SK-N-SH treated with all-trans-retinoic acid at 6 μM for 48 hours (cell line): ENCODE data around the gene DPEP2NB.

ENCODE experiments used
- ATAC-seq: fragments of 200-7000 bp; cut with Tn5 transposase; 3 replicates; pipeline ENCODE4 v1.9.1; 2020; ENCODE audit warnings: mild to moderate bottlenecking, moderate library complexity
- ARNTL ChIP-seq: fragments of 450-650 bp; formaldehyde crosslinking; IDR thresholded peaks from 2 replicates; pipeline ENCODE4 v1.5.0; 2020; ENCODE audit warnings: low read depth, mild to moderate bottlenecking, moderate library complexity, borderline replicate concordance
- BACH2 ChIP-seq: fragments of 250-450 bp; sonication (Bioruptor Pico); IDR thresholded peaks from 2 replicates; pipeline ENCODE4 v1.9.0; 2021; ENCODE audit warnings: mild to moderate bottlenecking, borderline replicate concordance
- CSDC2 ChIP-seq: fragments of 250-450 bp; sonication (Bioruptor Pico); IDR thresholded peaks from 2 replicates; pipeline ENCODE4 v1.5.0; 2020; ENCODE audit warnings: mild to moderate bottlenecking, moderate library complexity
- CSRNP3 ChIP-seq: fragments of 250-450 bp; sonication (Bioruptor Pico); IDR thresholded peaks from 2 replicates; pipeline ENCODE4 v1.5.1; 2021; ENCODE audit warnings: mild to moderate bottlenecking, moderate library complexity
- ESRRG ChIP-seq: fragments of 250-450 bp; sonication (Bioruptor Pico); IDR thresholded peaks from 2 replicates; pipeline ENCODE4 v1.6.1; 2021; ENCODE audit warnings: mild to moderate bottlenecking
- GLIS3 ChIP-seq: fragments of 250-450 bp; sonication (Bioruptor Pico); IDR thresholded peaks from 2 replicates; pipeline ENCODE4 v1.5.0; 2020; ENCODE audit warnings: mild to moderate bottlenecking, moderate library complexity
- ISL1 ChIP-seq: fragments of 250-450 bp; sonication (Bioruptor Pico); IDR thresholded peaks from 2 replicates; pipeline ENCODE4 v2.1.2; 2022; ENCODE audit warnings: mild to moderate bottlenecking, moderate library complexity
- OSR1 ChIP-seq: fragments of 250-450 bp; sonication (Bioruptor Pico); IDR thresholded peaks from 2 replicates; pipeline ENCODE4 v1.8.0; 2022; ENCODE audit warnings: moderate library complexity, mild to moderate bottlenecking, inconsistent platforms
- PATZ1 ChIP-seq: fragments of 250-450 bp; sonication (Bioruptor Pico); IDR thresholded peaks from 2 replicates; pipeline ENCODE4 v1.8.0; 2020; ENCODE audit warnings: mild to moderate bottlenecking, moderate library complexity, borderline replicate concordance
- PPARA ChIP-seq: fragments of 250-450 bp; sonication (Bioruptor Pico); IDR thresholded peaks from 2 replicates; pipeline ENCODE4 v1.5.0; 2020; ENCODE audit warnings: mild to moderate bottlenecking, borderline replicate concordance
- RARB ChIP-seq: fragments of 250-450 bp; sonication (Bioruptor Pico); IDR thresholded peaks from 2 replicates; pipeline ENCODE4 v1.8.0; 2021; ENCODE audit warnings: mild to moderate bottlenecking, moderate library complexity
- SNAI2 ChIP-seq: fragments of 250-450 bp; sonication (Bioruptor Pico); IDR thresholded peaks from 2 replicates; pipeline ENCODE4 v1.5.0; 2020; ENCODE audit warnings: mild to moderate bottlenecking, moderate library complexity
- TOX ChIP-seq: fragments of 250-450 bp; sonication (Bioruptor Pico); IDR thresholded peaks from 2 replicates; pipeline ENCODE4 v1.8.0; 2021; ENCODE audit warnings: mild to moderate bottlenecking, moderate library complexity, borderline replicate concordance
- ZC3H10 ChIP-seq: fragments of 250-450 bp; sonication (Bioruptor Pico); IDR thresholded peaks from 2 replicates; pipeline ENCODE4 v1.5.1; 2021; ENCODE audit warnings: mild to moderate bottlenecking, moderate library complexity
- ZFP3 ChIP-seq: fragments of 250-450 bp; sonication (Bioruptor Pico); IDR thresholded peaks from 2 replicates; pipeline ENCODE4 v1.5.0; 2020; ENCODE audit warnings: mild to moderate bottlenecking, moderate library complexity
- ZFP30 ChIP-seq: fragments of 450-650 bp; formaldehyde crosslinking; IDR thresholded peaks from 2 replicates; pipeline ENCODE4 v1.5.0; 2022; ENCODE audit warnings: mild to moderate bottlenecking, moderate library complexity
- ZNF565 ChIP-seq: fragments of 450-650 bp; formaldehyde crosslinking; conservative IDR thresholded peaks from 2 replicates; pipeline ENCODE4 v1.5.0; 2020; ENCODE audit warnings: low read depth, mild to moderate bottlenecking, moderate library complexity
- ZNF70 ChIP-seq: fragments of 450-650 bp; formaldehyde crosslinking; IDR thresholded peaks from 2 replicates; pipeline ENCODE4 v1.5.0; 2020; ENCODE audit warnings: mild to moderate bottlenecking, moderate library complexity
- ZNF8 ChIP-seq: fragments of 450-650 bp; formaldehyde crosslinking; IDR thresholded peaks from 2 replicates; pipeline ENCODE4 v1.5.0; 2020; ENCODE audit warnings: mild to moderate bottlenecking, moderate library complexity
- TF ChIP-seq, protein P1 (sequence below): fragments of 250-450 bp; sonication (Bioruptor Pico); IDR thresholded peaks from 2 replicates; pipeline ENCODE4 v1.8.0; 2021; ENCODE audit warnings: low read depth, mild to moderate bottlenecking, moderate library complexity, borderline replicate concordance
- TF ChIP-seq, protein P2 (sequence below): fragments of 250-450 bp; sonication (Bioruptor Pico); IDR thresholded peaks from 2 replicates; pipeline ENCODE4 v1.5.0; 2020; ENCODE audit warnings: mild to moderate bottlenecking, moderate library complexity

DPEP2NB gene

GRCh38 chr16:68022728-68023537 is 7.2 kb upstream of the DPEP2NB start, which contains the start of the genes DDX28 and DUS2:
TSS of gene DDX28 (minus strand) at chr16:68023232. CDS start at chr16:68023202, 30 bp downstream.
TSS of gene DUS2 (plus strand) at chr16:68023284. CDS start at chr16:68038024, 14,740 bp downstream.
- peak; percentile 94 for ATAC-seq
- TF ChIP-seq PPARA (CRISPR knock-in tag) (no peak), ZNF70 (CRISPR knock-in tag) (no peak), CSRNP3 (CRISPR knock-in tag) (no peak), ZNF565 (CRISPR knock-in tag) (no peak), ESRRG (CRISPR knock-in tag) (no peak), ZFP30 (CRISPR knock-in tag) (no peak), RARB (CRISPR knock-in tag) (no peak), PATZ1 (CRISPR knock-in tag) (no peak), ZFP3 (CRISPR knock-in tag) (no peak; the same call in 1 of the 2 replicates), GLIS3 (CRISPR knock-in tag) (no peak), TOX (CRISPR knock-in tag) (no peak)
- TF ChIP-seq, protein P1, sequence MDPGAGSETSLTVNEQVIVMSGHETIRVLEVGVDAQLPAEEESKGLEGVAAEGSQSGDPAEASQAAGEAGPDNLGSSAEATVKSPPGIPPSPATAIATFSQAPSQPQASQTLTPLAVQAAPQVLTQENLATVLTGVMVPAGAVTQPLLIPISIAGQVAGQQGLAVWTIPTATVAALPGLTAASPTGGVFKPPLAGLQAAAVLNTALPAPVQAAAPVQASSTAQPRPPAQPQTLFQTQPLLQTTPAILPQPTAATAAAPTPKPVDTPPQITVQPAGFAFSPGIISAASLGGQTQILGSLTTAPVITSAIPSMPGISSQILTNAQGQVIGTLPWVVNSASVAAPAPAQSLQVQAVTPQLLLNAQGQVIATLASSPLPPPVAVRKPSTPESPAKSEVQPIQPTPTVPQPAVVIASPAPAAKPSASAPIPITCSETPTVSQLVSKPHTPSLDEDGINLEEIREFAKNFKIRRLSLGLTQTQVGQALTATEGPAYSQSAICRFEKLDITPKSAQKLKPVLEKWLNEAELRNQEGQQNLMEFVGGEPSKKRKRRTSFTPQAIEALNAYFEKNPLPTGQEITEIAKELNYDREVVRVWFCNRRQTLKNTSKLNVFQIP (CRISPR knock-in tag): no peak

GRCh38 chr16:68022278-68022727 is 6.6 kb upstream of the DPEP2NB start:
- ATAC-seq: peak; percentile 19
- TF ChIP-seq ESRRG (CRISPR knock-in tag): no peak
- no peak for TF ChIP-seq GLIS3 (CRISPR knock-in tag)
- no peak for TF ChIP-seq ZC3H10 (CRISPR knock-in tag)
- TF ChIP-seq ISL1 (CRISPR knock-in tag): no peak
- TF ChIP-seq SNAI2: no peak
- TF ChIP-seq BACH2 (CRISPR knock-in tag): no peak
- TF ChIP-seq CSRNP3 (CRISPR knock-in tag): no peak
- no peak for TF ChIP-seq PATZ1 (CRISPR knock-in tag)
- no peak for TF ChIP-seq ZFP3 (CRISPR knock-in tag)
- TF ChIP-seq, protein P1 (CRISPR knock-in tag): no peak
- no peak for TF ChIP-seq CSDC2
- TF ChIP-seq ZNF8: no peak
- TF ChIP-seq ARNTL (CRISPR knock-in tag): no peak
- no peak for TF ChIP-seq OSR1 (CRISPR knock-in tag)
- no peak for TF ChIP-seq ZNF70 (CRISPR knock-in tag)
- no peak for TF ChIP-seq ZNF565 (CRISPR knock-in tag)
- no peak for TF ChIP-seq ZFP30 (CRISPR knock-in tag)
- TF ChIP-seq, protein P2, sequence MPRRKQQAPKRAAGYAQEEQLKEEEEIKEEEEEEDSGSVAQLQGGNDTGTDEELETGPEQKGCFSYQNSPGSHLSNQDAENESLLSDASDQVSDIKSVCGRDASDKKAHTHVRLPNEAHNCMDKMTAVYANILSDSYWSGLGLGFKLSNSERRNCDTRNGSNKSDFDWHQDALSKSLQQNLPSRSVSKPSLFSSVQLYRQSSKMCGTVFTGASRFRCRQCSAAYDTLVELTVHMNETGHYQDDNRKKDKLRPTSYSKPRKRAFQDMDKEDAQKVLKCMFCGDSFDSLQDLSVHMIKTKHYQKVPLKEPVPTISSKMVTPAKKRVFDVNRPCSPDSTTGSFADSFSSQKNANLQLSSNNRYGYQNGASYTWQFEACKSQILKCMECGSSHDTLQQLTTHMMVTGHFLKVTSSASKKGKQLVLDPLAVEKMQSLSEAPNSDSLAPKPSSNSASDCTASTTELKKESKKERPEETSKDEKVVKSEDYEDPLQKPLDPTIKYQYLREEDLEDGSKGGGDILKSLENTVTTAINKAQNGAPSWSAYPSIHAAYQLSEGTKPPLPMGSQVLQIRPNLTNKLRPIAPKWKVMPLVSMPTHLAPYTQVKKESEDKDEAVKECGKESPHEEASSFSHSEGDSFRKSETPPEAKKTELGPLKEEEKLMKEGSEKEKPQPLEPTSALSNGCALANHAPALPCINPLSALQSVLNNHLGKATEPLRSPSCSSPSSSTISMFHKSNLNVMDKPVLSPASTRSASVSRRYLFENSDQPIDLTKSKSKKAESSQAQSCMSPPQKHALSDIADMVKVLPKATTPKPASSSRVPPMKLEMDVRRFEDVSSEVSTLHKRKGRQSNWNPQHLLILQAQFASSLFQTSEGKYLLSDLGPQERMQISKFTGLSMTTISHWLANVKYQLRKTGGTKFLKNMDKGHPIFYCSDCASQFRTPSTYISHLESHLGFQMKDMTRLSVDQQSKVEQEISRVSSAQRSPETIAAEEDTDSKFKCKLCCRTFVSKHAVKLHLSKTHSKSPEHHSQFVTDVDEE (CRISPR knock-in tag): no peak
- no peak for TF ChIP-seq PPARA (CRISPR knock-in tag)
